Mammary epithelial cell (primary cell): Measurements from ENCODE around the gene ALG8.

Experiments
- EZH2 ChIP-seq: IDR thresholded peaks from 2 replicates; pipeline ENCODE4 v1.6.1; 2012; ENCODE audit warnings: low read length, inconsistent platforms, borderline replicate concordance
- TF ChIP-seq, protein P1 (sequence below), 2 donors: IDR thresholded peaks in 1 of 2; conservative IDR thresholded peaks in 1 of 2; 2 replicates each; pipeline ENCODE4 v1.5.1; 2011 to 2012; ENCODE audit warnings: inconsistent platforms in 2 of 2, low read length in 2 of 2, mild to moderate bottlenecking in 2 of 2, control low read depth in 1 of 2, low read depth in 1 of 2; ENCODE audit not compliant: insufficient read depth in 1 of 2; ENCODE audit errors: extremely low read depth in 1 of 2

DNA sequence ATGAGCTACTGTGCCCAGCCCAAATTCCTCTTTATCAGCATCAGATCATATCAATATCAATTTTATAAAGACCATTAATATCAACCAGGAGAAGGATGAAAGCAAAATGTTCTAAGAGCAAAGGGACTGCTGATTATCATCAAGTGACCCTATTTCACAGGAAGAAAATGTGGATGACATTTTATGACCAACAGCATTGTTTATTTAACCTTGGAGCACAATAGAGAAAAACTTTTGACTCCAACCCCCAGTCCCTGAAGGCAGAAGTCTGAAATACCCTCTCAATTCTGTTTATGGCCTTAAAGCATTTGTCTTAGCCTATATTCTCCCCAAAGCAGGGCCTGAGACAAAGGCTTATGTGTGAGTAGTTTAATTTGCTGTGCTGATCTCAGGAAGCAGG lies 11.3 kb upstream of the ALG8 start:
- TF ChIP-seq, protein P1, sequence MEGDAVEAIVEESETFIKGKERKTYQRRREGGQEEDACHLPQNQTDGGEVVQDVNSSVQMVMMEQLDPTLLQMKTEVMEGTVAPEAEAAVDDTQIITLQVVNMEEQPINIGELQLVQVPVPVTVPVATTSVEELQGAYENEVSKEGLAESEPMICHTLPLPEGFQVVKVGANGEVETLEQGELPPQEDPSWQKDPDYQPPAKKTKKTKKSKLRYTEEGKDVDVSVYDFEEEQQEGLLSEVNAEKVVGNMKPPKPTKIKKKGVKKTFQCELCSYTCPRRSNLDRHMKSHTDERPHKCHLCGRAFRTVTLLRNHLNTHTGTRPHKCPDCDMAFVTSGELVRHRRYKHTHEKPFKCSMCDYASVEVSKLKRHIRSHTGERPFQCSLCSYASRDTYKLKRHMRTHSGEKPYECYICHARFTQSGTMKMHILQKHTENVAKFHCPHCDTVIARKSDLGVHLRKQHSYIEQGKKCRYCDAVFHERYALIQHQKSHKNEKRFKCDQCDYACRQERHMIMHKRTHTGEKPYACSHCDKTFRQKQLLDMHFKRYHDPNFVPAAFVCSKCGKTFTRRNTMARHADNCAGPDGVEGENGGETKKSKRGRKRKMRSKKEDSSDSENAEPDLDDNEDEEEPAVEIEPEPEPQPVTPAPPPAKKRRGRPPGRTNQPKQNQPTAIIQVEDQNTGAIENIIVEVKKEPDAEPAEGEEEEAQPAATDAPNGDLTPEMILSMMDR (conservative IDR thresholded peaks at IDR 0.05 in 1 of 2, IDR thresholded peaks at IDR 0.05 in 1 of 2; ENCODE audit: extremely low read depth in 1 of 2, insufficient read depth in 1 of 2, low read depth in 1 of 2, low read length in 2 of 2), result no peak
- no peak for TF ChIP-seq EZH2
